Measurements from ENCODE around the gene PIK3R1.

The PIK3R1 gene

GRCh38 chr5:68220260-68220659, 4.7 kb downstream of the PIK3R1 start:
- no peak overlapping the region for H3K4me3 ChIP-seq (ENCODE audit: low read depth, low read length)
- no peak for DNase-seq (ENCODE audit: low read depth)
- no peak for TF ChIP-seq CTCF (IDR thresholded peaks at IDR 0.05; ENCODE audit: insufficient read depth, low read depth, low read length, missing control alignments)

GRCh38 chr5:68220914-68221313, 5.4 kb downstream of the PIK3R1 start:
- no peak for DNase-seq (ENCODE audit: low read depth)
- no peak overlapping the region for H3K4me3 ChIP-seq (ENCODE audit: low read depth, low read length)
- no peak for TF ChIP-seq CTCF (IDR thresholded peaks at IDR 0.05; ENCODE audit: insufficient read depth, low read depth, low read length, missing control alignments)

- DNase-seq (ENCODE audit: low read depth), result no peak
- no peak overlapping the region for H3K4me3 ChIP-seq (ENCODE audit: low read depth, low read length)
- TF ChIP-seq CTCF (IDR thresholded peaks at IDR 0.05; ENCODE audit: insufficient read depth, low read depth, low read length, missing control alignments), result no peak
These were observed 5.9 kb downstream of the PIK3R1 start for GRCh38 chr5:68221488-68221887.

GRCh38 chr5:68222310-68222709, 6.8 kb downstream of the PIK3R1 start:
- no peak for DNase-seq (ENCODE audit: low read depth)
- TF ChIP-seq CTCF (IDR thresholded peaks at IDR 0.05; ENCODE audit: insufficient read depth, low read depth, low read length, missing control alignments), result no peak
- no peak overlapping the region for H3K4me3 ChIP-seq (ENCODE audit: low read depth, low read length)

- TF ChIP-seq CTCF (IDR thresholded peaks at IDR 0.05; ENCODE audit: insufficient read depth, low read depth, low read length, missing control alignments), result no peak
- H3K4me3 ChIP-seq (ENCODE audit: low read depth, low read length), result no peak overlapping the region
- no peak for DNase-seq (ENCODE audit: low read depth)
These were observed 7.3 kb downstream of the PIK3R1 start for GRCh38 chr5:68222824-68223354.

GRCh38 chr5:68223904-68224303, 8.3 kb downstream of the PIK3R1 start:
- TF ChIP-seq CTCF (IDR thresholded peaks at IDR 0.05; ENCODE audit: insufficient read depth, low read depth, low read length, missing control alignments), result no peak
- no peak overlapping the region for H3K4me3 ChIP-seq (ENCODE audit: low read depth, low read length)
- no peak for DNase-seq (ENCODE audit: low read depth)

GRCh38 chr5:68224509-68225187, 9.1 kb downstream of the PIK3R1 start:
- no peak for DNase-seq (ENCODE audit: low read depth)
- no peak for TF ChIP-seq CTCF (IDR thresholded peaks at IDR 0.05; ENCODE audit: insufficient read depth, low read depth, low read length, missing control alignments)
- no peak overlapping the region for H3K4me3 ChIP-seq (ENCODE audit: low read depth, low read length)
